HepG2 (cell line): ENCODE data around the gene ZACN. TPM values are rescaled to one million over a fixed set of nuclear protein-coding genes. Genes with fewer than 3 reads are reported as not detected.

ENCODE experiments used
- ATAC-seq: fragments of 200-7000 bp; cut with Tn5 transposase; 3 replicates; pipeline ENCODE4 v1.9.1; 2020; ENCODE audit warnings: mild to moderate bottlenecking, moderate library complexity
- BruUV-seq: library from RNA; stranded (reverse); fragments of 400-500 nt; replicated peaks from 2 replicates; lab custom pipeline; 2021; lab: Mats Ljungman, UMichigan
- CTCF ChIA-PET: fragments of 300-600 bp; formaldehyde crosslinking; extraction: SDS; loops from one replicate; lab custom pipeline; 2021; ENCODE audit warnings: low total read pairs, inconsistent platforms, low intra/inter-chr PET ratio; lab: Yijun Ruan, JAX
- POLR2A ChIA-PET: fragments of 350-600 bp; sonication (Branson Sonifier 250); formaldehyde crosslinking; loops from one replicate; lab custom pipeline; 2020; ENCODE audit warnings: antibody characterized with exemption, inconsistent platforms; lab: Yijun Ruan, JAX
- DNase-seq: peaks from one replicate; pipeline ENCODE4 v3.0.0-alpha.2; 2015; ENCODE audit warnings: low spot score
- FAIRE-seq: peaks from 3 replicates; lab custom pipeline; 2011; peaks lifted over from hg19 to GRCh38; lab: Jason Lieb, UNC
- H2AFZ ChIP-seq: one replicate; pipeline ENCODE4 v1.6.1; 2011; ENCODE audit warnings: low read length, inconsistent platforms
- H3K27ac ChIP-seq: fragments of 300-600 bp; 3 replicates; pipeline ENCODE4 v1.8.0; 2011; ENCODE audit warnings: mixed run types, mild to moderate bottlenecking, mixed read lengths, low read length, inconsistent platforms; ENCODE audit not compliant: insufficient read depth; ENCODE audit errors: extremely low read length
- H3K27me3 ChIP-seq, 2 experiments: fragments of 200-600 bp in 1 of 2; 2 replicates in 1 of 2; 3 replicates in 1 of 2; pipeline versions ENCODE4 v1.6.0 to v1.8.0; 2011; ENCODE audit warnings: low read length in 2 of 2, mild to moderate bottlenecking in 2 of 2, moderate library complexity in 2 of 2, inconsistent platforms in 1 of 2; ENCODE audit not compliant: insufficient read depth in 2 of 2, control insufficient read depth in 1 of 2
- H3K36me3 ChIP-seq, 2 experiments: fragments of 200-600 bp in 1 of 2; replicated peaks in 1 of 2; 2 replicates in 1 of 2; 3 replicates in 1 of 2; pipeline versions ENCODE4 v1.5.1 to v1.8.0; 2011; ENCODE audit warnings: low read length in 2 of 2, inconsistent platforms in 1 of 2; ENCODE audit not compliant: insufficient read depth in 2 of 2, control insufficient read depth in 1 of 2
- H3K4me1 ChIP-seq: 2 replicates; pipeline ENCODE4 v1.5.1; 2012; ENCODE audit warnings: low read length, inconsistent platforms; ENCODE audit not compliant: insufficient read depth
- H3K4me2 ChIP-seq: 2 replicates; pipeline ENCODE4 v1.6.0; 2011; ENCODE audit warnings: low read depth, low read length, inconsistent platforms
- H3K4me3 ChIP-seq, 3 experiments: fragments of 200-600 bp in 1 of 3; sonication (generic), shearing (Covaris generic) in 1 of 3; replicated peaks in 1 of 3; 2 replicates each; pipeline ENCODE4 v1.5.1; 2011 to 2016; ENCODE audit warnings: low read length in 3 of 3, inconsistent platforms in 2 of 3, low read depth in 2 of 3, mild to moderate bottlenecking in 2 of 3, control low read depth in 1 of 3, mixed read lengths in 1 of 3; ENCODE audit not compliant: insufficient read depth in 1 of 3
- H3K79me2 ChIP-seq: one replicate; pipeline ENCODE4 v1.6.1; 2011; ENCODE audit warnings: low read length, inconsistent platforms; ENCODE audit not compliant: insufficient read depth
- H3K9ac ChIP-seq: 2 replicates; pipeline ENCODE4 v1.6.0; 2011; ENCODE audit warnings: mild to moderate bottlenecking, low read depth, low read length, inconsistent platforms; ENCODE audit not compliant: insufficient read depth
- H3K9me3 ChIP-seq: 2 replicates; pipeline ENCODE4 v1.5.1; 2012; ENCODE audit warnings: mild to moderate bottlenecking, low read length
- H4K20me1 ChIP-seq: 2 replicates; pipeline ENCODE4 v1.6.0; 2011; ENCODE audit warnings: inconsistent platforms, mild to moderate bottlenecking, low read length, moderate library complexity; ENCODE audit not compliant: insufficient read depth
- CBX2 ChIP-seq, 2 experiments: fragments of 200-600 bp in 1 of 2; sonication (generic); formaldehyde crosslinking in 1 of 2; IDR thresholded peaks; 2 replicates each; pipeline versions ENCODE4 v1.7.0 to v1.8.1; 2018 to 2022; ENCODE audit warnings: low read depth in 2 of 2, low read length in 1 of 2, mild to moderate bottlenecking in 1 of 2, missing genetic modification reagents in 1 of 2
- HMG20A ChIP-seq: IDR thresholded peaks from 2 replicates; pipeline ENCODE4 v1.6.1; 2016; ENCODE audit warnings: borderline replicate concordance
- HOXA5 ChIP-seq: sonication (generic); formaldehyde crosslinking; IDR thresholded peaks from 2 replicates; pipeline ENCODE4 v1.4.0; 2020; ENCODE audit warnings: missing genetic modification reagents
- KDM5B ChIP-seq: sonication (generic); formaldehyde crosslinking; IDR thresholded peaks from 2 replicates; pipeline ENCODE4 v1.4.0; 2020; ENCODE audit warnings: missing genetic modification reagents, mild to moderate bottlenecking, borderline replicate concordance
- SMYD3 ChIP-seq: sonication (generic); formaldehyde crosslinking; IDR thresholded peaks from 2 replicates; pipeline ENCODE4 v1.8.1; 2023; ENCODE audit warnings: mild to moderate bottlenecking, missing genetic modification reagents
- SP140L ChIP-seq: sonication (generic); formaldehyde crosslinking; IDR thresholded peaks from 2 replicates; pipeline ENCODE4 v1.4.0; 2020; ENCODE audit warnings: missing genetic modification reagents, borderline replicate concordance
- ZBED4 ChIP-seq: sonication (generic); formaldehyde crosslinking; IDR thresholded peaks from 2 replicates; pipeline ENCODE4 v1.4.0; 2020; ENCODE audit warnings: missing genetic modification reagents, borderline replicate concordance
- ZNF282 ChIP-seq: fragments of 450-650 bp; IDR thresholded peaks from 2 replicates; pipeline ENCODE4 v1.6.1; 2018; ENCODE audit not compliant: partially characterized antibody
- ZNF343 ChIP-seq: sonication (generic); formaldehyde crosslinking; IDR thresholded peaks from 2 replicates; pipeline ENCODE4 v1.4.0; 2020; ENCODE audit warnings: mild to moderate bottlenecking, missing genetic modification reagents
- ZNF546 ChIP-seq: sonication (generic); formaldehyde crosslinking; conservative IDR thresholded peaks from 2 replicates; pipeline ENCODE4 v1.8.1; 2023; ENCODE audit warnings: mild to moderate bottlenecking, missing genetic modification reagents
- ZNF841 ChIP-seq: sonication (generic); formaldehyde crosslinking; IDR thresholded peaks from 2 replicates; pipeline ENCODE4 v1.8.1; 2023; ENCODE audit warnings: missing genetic modification reagents, borderline replicate concordance
- WGBS: methylation state at CpG from one replicate; pipeline ENCODE4 v1.1.6; 2017; ENCODE audit warnings: low lambda C conversion rate; 5-methylcytosine and 5-hydroxymethylcytosine counted together
- in situ Hi-C: cut with HindIII; loops from 2 replicates; pipeline ENCODE4 v1.10.0; 2017; ENCODE audit warnings: low pct_unique_long_range_greater_than_20kb; ENCODE audit not compliant: extremely low pct_ligation_motif_present
- intact Hi-C: fragments of 100-400 bp; cut with micrococcal nuclease; formaldehyde crosslinking; loops from one replicate; pipeline ENCODE4 v1.10.0; 2022; ENCODE audit not compliant: unreplicated experiment
- polyA plus RNA-seq, 8 experiments: library from polyadenylated mRNA; depleted of rRNA in 3 of 8; stranded (reverse) in 7 of 8; unstranded in 1 of 8; fragments of >200 nt; fragmentation: Illumina TruSeq in 4 of 8; extraction: Trizol in 4 of 8; gene quantifications; 2 replicates each; pipeline versions ENCODE4 v1.2.1 to v1.2.3, GENCODE V29; 2011 to 2016; ENCODE audit warnings: low read depth in 4 of 8, missing spikeins in 1 of 8, mixed read lengths in 1 of 8; ENCODE audit not compliant: insufficient read depth in 1 of 8
- total RNA-seq, 5 experiments: library from RNA; depleted of rRNA; stranded (reverse); fragments of >200 nt; fragmentation: Illumina TruSeq; extraction: Trizol; gene quantifications; 2 replicates each; pipeline ENCODE4 v1.2.3, GENCODE V29; 2016; ENCODE audit warnings: low read depth in 1 of 5
- TF ChIP-seq, protein P1 (sequence below), 2 experiments: sonication (generic) in 1 of 2; formaldehyde crosslinking in 1 of 2; IDR thresholded peaks; 2 replicates each; pipeline versions ENCODE4 v1.4.0 to v1.6.1; 2018 to 2020; ENCODE audit warnings: missing genetic modification reagents in 2 of 2, borderline replicate concordance in 1 of 2, low read depth in 1 of 2, mild to moderate bottlenecking in 1 of 2, missing biosample characterization in 1 of 2
- TF ChIP-seq, protein P2 (sequence below): sonication (generic); formaldehyde crosslinking; IDR thresholded peaks from 2 replicates; pipeline ENCODE4 v1.9.0; 2021; ENCODE audit warnings: missing genetic modification reagents, mild to moderate bottlenecking, borderline replicate concordance

ZACN gene
- total and polyA plus RNA-seq, 2 of the 13 experiments (the other 11 are each of a cell fraction or from before 2014, with no cell fraction given), result 0.11 to 0.15 TPM

- intact Hi-C loops (no loop called here), in situ Hi-C loops (no loop called here)
- H3K27me3 ChIP-seq, result no peaks in the 10 kb centered on the region; a peak in 2 of 5 replicates
- peak overlapping the region; percentile 7 to 68 (median 34); a peak in 5 of 6 replicates for H3K4me3 ChIP-seq
- ATAC-seq, result peak; percentile 36
- H3K36me3 ChIP-seq, result no peaks in the 10 kb centered on the region
- WGBS, result 7% methylated on average over 13 of the region's 21 CpGs
- H4K20me1 ChIP-seq, result no peaks in the 10 kb centered on the region
- no peak overlapping the region for H2AFZ ChIP-seq
- H3K27ac ChIP-seq, result no peak overlapping the region
- POLR2A ChIA-PET, result interaction anchor here (0.6 to 2.9 kb wide), 8 partner anchors 8 to 136 kb away, joined by 3 to 11 read pairs (median 5); partner anchors contain the start of gene FOXJ1
- H3K4me2 ChIP-seq, result peak overlapping the region; percentile 86
- no peaks in the 10 kb centered on the region for H3K9me3 ChIP-seq
- no TSS peak for BruUV-seq
- H3K79me2 ChIP-seq, result no peaks in the 10 kb centered on the region
- H3K9ac ChIP-seq, result peak overlapping the region; percentile 30
- peaks cover 69% of the 10 kb centered on the region for H3K4me1 ChIP-seq
- no peak for FAIRE-seq
- DNase-seq, result peak; percentile 71
- CTCF ChIA-PET, result no interaction called here
- TF ChIP-seq ZBED4 (0 out of 2 replicates have a peak, but pooled peaks have one; percentile 5), ZNF546 (CRISPR knock-in tag) (no peak), ZNF841 (CRISPR knock-in tag) (no peak), SMYD3 (CRISPR knock-in tag) (no peak), KDM5B (CRISPR knock-in tag) (no peak), HMG20A (no peak), CBX2 (IDR thresholded peaks at IDR 0.05; ENCODE audit: low read depth, low read length) (no peak), CBX2 (CRISPR knock-in tag; IDR thresholded peaks at IDR 0.05; ENCODE audit: low read depth) (no peak), ZNF343 (CRISPR knock-in tag) (0 out of 2 replicates have a peak, but pooled peaks have one; percentile 21), ZNF282 (no peak), SP140L (CRISPR knock-in tag) (no peak), HOXA5 (CRISPR knock-in tag) (no peak)
- TF ChIP-seq, protein P1, sequence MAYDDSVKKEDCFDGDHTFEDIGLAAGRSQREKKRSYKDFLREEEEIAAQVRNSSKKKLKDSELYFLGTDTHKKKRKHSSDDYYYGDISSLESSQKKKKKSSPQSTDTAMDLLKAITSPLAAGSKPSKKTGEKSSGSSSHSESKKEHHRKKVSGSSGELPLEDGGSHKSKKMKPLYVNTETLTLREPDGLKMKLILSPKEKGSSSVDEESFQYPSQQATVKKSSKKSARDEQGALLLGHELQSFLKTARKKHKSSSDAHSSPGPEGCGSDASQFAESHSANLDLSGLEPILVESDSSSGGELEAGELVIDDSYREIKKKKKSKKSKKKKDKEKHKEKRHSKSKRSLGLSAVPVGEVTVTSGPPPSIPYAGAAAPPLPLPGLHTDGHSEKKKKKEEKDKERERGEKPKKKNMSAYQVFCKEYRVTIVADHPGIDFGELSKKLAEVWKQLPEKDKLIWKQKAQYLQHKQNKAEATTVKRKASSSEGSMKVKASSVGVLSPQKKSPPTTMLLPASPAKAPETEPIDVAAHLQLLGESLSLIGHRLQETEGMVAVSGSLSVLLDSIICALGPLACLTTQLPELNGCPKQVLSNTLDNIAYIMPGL (CRISPR knock-in tag; IDR thresholded peaks at IDR 0.05; ENCODE audit: borderline replicate concordance in 1 of 2, low read depth in 1 of 2), result peak in 1 of 2 experiments; percentile 9; a peak in 1 of 4 replicates
- TF ChIP-seq, protein P2, sequence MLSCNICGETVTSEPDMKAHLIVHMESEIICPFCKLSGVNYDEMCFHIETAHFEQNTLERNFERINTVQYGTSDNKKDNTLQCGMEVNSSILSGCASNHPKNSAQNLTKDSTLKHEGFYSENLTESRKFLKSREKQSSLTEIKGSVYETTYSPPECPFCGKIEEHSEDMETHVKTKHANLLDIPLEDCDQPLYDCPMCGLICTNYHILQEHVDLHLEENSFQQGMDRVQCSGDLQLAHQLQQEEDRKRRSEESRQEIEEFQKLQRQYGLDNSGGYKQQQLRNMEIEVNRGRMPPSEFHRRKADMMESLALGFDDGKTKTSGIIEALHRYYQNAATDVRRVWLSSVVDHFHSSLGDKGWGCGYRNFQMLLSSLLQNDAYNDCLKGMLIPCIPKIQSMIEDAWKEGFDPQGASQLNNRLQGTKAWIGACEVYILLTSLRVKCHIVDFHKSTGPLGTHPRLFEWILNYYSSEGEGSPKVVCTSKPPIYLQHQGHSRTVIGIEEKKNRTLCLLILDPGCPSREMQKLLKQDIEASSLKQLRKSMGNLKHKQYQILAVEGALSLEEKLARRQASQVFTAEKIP, result no peak
Observed at GRCh38 chr17:76131692-76132573, 53.0 kb downstream of the ZACN start.
